ENCODE data around the gene NIPA2.

DNA sequence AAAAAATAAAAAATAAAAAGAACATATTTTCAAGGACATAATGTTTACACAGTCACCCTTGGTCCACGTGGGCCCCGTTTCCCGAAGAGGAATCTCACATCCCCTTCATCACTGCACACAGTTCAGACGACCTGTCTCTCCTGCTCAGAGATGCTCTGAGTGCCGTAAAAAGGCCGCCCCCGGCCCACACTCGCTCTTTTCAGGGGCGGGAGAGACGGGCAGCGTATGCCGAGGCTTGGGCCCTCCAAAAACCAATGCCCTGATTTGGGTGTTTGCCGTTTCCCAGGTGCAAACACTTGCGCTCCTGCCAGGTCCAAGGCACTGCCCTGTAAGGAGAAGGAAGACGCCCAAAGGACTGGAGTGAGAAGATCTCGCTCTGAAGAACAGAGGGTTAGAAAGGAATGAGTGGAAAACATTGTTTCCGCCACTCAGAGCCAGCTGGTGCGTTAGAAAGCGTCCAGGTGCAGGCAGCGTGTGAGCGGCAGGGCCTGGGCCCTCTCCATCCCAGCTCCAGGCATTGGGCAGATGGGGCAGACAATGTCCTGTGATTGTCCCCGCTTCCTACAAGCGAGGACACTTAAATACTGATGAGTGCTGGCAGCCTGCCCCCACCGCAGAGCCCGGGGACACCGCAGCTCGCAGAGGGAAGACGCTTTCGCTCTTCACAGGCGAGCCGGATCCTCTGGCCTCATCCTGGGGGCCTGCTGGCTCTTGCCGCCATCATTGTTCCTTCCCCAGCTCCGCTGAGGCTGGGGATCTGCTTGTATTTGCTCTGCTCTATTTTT is 53.2 kb downstream of the NIPA2 start:
- TF ChIP-seq EP300 (IDR thresholded peaks at IDR 0.05) = no peak
- TF ChIP-seq, protein P1, sequence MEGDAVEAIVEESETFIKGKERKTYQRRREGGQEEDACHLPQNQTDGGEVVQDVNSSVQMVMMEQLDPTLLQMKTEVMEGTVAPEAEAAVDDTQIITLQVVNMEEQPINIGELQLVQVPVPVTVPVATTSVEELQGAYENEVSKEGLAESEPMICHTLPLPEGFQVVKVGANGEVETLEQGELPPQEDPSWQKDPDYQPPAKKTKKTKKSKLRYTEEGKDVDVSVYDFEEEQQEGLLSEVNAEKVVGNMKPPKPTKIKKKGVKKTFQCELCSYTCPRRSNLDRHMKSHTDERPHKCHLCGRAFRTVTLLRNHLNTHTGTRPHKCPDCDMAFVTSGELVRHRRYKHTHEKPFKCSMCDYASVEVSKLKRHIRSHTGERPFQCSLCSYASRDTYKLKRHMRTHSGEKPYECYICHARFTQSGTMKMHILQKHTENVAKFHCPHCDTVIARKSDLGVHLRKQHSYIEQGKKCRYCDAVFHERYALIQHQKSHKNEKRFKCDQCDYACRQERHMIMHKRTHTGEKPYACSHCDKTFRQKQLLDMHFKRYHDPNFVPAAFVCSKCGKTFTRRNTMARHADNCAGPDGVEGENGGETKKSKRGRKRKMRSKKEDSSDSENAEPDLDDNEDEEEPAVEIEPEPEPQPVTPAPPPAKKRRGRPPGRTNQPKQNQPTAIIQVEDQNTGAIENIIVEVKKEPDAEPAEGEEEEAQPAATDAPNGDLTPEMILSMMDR (IDR thresholded peaks at IDR 0.05) = no peak
- TF ChIP-seq POLR2AphosphoS5 (IDR thresholded peaks at IDR 0.05) = no peak
